GM18861 (cell line): ENCODE results near the gene CDC42BPA.
"Not testable (repeated sequence)": the region's sequence is repeated elsewhere in the genome, so short reads cannot be mapped to it uniquely, and the experiment has no call there.

ENCODE experiments used
- ATAC-seq: cut with Tn5 transposase; IDR thresholded peaks from one replicate; pipeline ENCODE4 v1.9.1; 2021; ENCODE audit not compliant: unreplicated experiment

CDC42BPA gene

DNA sequence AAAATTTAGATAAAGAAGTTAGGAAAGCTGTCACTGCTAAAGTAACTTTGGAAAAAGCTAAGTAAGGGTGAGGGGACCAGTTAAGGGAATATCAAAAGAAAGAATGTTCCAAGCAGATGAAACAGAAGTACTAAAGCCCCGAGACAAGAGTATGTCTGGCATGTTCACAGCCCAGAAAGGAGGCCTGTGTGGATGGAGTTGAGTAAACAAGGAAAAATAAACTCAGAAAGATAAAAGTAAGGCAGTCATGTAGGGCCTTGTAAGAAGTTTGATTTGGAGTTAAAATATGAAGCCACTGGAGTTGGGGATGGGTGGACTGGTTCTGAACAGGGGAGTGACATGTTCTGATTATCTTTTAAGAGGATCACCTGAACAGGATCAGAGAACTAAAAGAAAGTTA is 177.9 kb downstream of the CDC42BPA start:
- ATAC-seq, result no peak

DNA sequence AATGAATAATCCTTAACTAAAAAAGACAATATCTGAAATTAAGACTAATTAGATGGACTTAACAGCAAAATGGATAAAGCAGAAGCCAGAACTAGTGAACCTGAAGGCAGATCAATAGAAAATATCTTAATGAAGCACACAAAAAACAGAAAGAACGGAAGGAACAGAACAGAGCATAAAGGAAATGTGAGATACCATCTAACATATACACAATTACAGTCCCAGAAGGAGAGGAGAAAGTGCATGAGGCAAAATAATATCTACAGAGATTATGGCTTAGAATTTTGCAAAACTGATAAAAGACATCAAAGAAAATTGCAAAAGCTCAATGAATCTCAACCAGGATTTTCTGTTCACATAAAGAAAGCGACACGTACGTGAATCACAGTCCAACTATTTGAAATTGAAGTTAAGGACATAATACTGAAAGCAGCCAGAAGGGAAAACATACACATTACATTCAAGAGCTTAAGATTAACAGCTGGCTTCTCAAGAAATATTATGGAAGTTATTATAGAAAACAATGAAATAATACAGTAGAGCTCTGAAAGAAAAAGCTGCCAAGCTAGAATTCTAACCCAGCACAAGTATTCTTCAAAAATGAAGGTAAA is 182.0 kb downstream of the CDC42BPA start:
- ATAC-seq, result no peak

DNA sequence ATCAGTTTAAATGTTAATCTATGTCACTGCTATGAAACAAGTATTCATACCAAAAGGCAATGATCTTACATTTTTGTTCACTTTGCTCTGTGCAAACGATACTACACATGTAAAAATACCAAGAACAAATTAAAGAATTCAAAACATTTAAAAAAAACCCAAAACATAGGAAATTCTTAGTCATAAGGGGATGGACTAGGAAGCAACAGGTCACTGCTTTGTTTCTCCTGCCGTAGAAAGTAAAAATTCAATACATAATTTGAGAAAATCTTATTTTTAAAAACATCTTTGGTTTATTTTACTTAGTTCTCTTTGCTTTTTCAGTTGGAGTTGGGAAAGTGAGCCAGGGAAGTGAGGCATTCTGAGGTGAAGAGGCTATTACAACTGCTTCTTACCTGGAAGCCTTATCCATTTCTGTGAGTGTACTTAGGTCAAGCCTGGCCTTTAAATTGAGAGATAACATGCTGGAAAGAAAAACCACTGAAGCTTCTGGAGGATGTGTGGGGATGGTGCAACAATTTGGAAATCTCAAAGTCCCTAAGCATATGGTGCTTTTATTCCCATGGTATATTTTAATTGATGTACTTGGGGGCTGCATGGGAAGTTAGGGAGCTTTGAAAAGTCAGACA is 183.5 kb downstream of the CDC42BPA start:
- no peak for ATAC-seq

DNA sequence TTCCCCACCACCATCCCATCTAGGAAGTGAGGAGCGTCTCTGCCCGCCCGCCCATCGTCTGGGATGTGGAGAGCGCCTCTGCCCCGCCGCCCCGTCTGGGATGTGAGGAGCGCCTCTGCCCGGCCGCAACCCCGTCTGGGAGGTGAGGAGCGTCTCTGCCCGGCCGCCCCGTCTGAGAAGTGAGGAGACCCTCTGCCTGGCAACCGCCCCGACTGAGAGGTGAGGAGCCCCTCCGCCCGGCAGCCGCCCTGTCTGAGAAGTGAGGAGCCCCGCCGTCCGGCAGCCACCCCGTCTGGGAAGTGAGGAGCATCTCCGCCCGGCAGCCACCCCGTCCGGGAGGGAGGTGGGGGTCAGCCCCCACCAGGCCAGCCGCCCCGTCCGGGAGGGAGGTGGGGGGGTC is 185.6 kb downstream of the CDC42BPA start:
- not testable (repeated sequence) for ATAC-seq

DNA sequence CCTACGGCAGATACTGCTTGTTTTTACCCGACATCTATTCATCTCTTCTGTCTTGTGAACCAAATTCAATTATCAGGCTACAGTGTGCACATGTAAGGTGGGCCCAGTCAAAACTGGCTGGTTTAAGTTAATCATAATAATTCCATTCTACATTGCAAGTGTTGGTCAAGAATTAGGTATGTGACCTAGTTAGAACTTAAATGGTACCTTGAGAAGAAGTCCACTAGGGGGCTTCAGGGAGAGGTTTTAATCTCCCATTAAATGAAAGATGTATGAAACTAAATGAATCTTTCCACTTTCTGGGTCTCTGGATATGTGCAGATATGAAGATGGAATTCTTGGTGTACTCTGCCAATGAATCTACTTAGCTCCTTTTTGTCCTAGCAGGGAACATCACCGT is 187.1 kb downstream of the CDC42BPA start:
- ATAC-seq, result no peak

DNA sequence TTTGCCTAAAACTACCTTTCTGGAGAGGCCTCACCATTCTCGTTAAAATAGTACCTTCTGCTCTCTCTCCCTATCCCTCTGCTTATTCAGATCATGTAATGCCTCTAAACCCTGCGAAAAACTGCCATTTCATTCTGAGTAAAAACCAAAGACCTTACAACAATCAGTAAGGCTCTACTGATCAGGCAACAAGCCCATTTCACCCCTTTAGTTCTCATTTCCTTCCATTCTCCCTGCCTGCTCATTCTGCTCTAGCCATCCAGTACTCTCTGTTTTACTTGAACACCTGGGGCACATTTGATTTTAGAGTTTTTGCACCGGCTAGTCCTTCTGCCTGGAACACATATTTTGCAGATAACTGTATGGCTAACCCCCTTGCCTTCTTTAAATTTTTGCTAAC is 190.4 kb downstream of the CDC42BPA start:
- ATAC-seq, result no peak

DNA sequence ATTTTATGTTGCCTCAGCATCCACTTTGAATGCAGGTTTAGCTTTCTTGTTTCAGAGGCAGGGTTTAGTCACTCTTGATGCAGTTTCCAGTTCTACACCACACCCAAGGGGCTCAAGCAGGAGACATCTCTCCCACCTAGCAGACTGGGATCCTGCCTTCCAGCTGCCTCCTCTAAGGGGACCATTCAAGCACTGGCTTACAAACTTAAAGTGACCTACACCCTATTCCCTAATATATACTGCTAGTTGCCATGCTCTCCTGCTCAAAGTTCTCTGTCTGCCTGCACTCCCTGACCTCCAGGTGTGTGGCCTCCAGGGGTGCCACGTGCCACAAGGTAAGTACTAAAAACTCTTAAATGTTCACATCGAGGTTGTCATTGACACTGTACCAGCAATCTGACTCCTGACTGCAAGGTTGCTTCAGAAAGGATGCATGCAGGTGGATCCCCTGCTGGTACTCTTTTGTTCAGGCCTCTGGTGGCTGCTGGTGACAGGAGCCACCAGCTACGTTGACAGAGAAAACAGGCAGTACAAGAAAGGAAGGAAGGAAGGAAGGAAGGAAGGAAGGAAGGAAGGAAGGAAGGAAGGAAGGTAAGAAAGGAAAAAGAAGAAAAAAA is 192.3 kb downstream of the CDC42BPA start:
- no peak for ATAC-seq

DNA sequence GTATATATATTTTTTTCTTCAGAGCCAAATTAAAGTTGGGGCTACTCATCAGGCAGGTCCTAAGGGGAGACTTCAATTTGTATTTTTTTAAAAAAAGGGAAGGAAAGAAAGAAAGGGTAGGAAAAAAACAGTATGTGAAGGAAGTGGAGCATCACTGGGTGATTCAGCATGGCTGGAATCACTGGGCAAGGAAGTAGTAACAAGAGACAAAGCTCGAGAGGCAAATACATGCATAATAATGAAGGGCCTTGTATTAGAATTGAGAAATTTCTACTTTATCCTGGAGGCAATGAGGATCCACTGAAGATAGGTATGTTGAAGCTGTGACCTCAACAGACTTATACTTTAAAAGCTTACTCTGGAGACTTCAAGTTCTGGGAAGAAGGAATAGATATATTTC is 193.8 kb downstream of the CDC42BPA start:
- ATAC-seq, result no peak

DNA sequence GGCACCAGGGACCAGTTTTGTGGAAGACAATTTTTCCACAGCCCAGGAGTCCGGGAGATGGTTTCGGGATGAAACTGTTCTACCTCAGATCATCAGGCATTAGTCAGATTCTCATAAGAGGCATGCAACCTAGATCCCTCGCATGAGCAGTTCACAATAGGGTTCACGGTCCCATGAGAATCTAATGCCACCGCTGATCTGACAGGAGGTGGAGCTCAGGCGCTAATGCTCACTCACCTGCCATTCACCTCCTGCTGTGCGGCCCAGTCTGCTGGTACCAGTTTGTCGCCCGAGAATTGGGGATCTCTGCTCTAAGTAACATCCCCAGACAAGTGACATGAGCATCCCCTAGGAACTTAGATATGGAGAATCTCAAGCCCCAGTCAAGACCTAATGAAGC is 197.5 kb downstream of the CDC42BPA start:
- ATAC-seq, result no peak

DNA sequence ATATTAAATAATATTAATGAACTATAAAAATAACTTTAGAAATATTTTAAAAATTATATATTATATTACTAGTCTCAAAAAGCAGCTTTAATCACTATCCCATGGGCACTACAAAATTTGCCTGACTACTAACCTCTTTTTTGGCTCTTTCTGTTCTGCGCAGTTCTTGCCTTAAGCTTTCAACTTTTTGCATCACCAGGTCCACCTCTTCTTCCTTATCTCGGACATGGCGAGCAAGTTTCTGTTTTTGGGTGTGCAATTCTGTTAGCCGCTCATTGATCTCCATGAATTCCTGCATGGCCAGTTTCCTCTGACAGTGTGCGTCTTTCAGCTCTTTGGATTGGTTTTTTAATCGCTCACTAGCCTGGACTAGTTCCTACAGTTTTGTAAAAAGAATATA is 205.8 kb downstream of the CDC42BPA start:
- ATAC-seq, result no peak

DNA sequence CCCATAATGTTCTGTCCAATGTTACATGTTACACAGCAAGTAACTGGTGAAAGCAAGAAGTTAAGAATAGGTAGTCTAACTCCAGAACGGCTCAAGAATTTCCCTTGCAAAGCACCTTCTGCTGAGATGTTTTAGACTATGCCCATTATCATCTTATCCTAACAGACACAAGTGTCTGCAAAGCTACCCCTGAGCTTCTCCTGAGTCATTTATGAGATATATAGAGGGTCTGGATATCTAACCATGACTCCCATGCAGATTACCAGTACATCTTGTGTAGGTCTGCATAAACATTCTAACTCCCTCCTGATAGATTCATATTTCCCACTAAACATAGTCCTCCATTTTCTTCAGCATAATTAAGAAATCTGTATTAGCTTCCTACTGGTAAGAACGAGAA is 206.5 kb downstream of the CDC42BPA start:
- no peak for ATAC-seq

DNA sequence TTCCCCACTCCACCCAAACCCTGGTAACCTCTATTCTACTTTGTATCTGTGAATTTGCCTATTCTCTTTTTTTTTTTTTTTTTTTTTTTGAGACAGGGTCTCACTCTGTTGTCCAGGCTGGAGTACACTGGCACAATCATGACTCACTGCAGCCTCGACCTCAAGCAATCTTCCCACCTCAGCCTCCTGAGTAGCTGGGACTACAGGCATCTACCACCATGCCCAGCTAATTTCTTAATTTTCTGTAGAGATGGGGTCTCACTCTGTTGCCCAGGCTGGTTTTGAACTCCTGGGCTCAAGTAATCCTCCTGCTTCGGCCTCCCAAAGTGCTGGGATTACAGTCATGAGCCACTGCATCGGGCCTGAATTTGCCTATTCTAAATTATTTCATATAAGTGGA is 213.0 kb downstream of the CDC42BPA start:
- not testable (repeated sequence) for ATAC-seq

DNA sequence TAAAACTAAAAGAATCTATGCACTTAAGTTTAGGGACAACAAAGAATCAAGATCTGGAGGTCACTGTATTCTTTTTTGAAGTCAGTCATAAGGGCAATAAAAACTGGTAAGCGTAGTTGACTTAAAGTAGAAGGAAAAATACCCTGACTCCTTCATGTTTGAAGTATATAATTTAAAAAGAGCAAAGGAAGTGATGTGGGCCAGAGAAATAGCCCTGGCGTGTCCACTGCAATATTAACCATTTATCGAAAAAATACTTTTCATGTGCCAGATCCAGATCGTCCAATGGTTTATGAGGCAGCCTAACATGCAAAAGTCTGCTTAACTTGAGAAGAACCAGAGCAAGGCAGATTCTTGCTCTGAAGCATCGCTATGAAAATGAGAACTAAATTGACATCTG is 216.2 kb downstream of the CDC42BPA start:
- ATAC-seq, result no peak

DNA sequence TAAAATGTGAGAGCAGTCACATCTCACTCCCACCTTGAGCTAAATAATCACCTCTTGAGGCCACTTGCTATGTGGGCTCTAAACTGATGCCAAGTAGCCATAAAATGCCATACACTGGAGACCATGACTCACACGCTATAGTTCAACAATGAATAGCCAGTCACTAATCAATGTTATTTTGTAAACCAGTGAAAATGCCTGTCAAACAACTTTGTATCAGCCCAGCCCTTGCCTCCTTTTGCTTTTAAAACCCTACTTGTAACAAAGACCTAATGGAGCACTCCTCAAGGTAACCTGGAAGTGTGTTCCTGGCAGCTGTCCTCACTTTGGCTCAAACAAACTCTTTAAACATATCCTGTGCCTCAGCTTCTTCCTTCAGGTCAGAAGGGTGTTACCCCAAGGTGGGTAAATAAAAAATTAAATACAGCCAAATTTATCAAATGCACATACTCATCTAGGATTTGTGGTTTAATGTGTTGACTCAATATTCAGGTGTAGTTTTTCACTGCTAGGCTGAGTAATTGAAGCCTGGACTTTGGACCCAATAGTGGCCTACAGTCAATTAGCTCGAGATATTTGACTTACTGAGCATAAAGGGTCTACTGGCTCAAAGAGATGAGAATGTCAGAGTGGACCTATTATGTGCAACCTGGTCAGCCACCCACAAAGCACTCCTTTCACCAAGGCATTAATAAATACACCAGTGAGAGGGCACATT is 223.9 kb downstream of the CDC42BPA start:
- ATAC-seq, result no peak

DNA sequence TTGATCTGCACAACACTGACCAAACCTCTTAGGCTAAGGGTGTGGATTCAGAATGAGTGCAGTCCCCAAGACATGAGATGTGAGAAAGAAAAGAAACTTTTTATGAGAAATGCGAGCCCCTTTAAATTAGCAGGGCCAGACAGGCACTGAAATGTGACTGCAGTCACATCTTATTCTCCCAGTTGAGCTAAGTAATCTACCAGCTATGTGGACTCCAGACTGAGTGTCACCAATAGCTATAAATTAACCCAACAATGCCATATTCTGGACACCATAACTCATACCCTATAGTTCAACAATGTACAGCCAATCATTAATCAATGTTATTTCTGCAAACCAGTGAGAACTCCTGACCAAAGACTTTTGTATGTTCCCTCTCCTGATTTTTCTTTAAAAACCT is 225.0 kb downstream of the CDC42BPA start:
- no peak for ATAC-seq

DNA sequence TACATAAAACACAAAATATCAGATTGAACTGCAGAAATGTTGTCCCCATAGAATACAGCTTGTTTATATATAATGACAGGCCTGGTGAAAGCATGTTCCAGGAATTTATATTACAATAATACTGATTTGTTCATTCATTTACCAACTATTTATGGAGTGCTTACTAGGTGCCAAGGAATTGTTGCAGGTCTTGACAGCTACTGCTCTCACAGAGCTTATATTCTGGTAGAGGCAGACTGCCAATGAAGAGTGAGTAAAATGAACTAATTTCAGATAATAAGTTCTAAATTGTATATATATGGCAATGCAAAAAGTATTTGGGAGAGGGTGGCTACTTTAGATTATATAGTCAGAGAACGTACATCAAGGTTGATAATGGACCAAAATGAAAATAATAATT is 226.2 kb downstream of the CDC42BPA start:
- ATAC-seq, result no peak

DNA sequence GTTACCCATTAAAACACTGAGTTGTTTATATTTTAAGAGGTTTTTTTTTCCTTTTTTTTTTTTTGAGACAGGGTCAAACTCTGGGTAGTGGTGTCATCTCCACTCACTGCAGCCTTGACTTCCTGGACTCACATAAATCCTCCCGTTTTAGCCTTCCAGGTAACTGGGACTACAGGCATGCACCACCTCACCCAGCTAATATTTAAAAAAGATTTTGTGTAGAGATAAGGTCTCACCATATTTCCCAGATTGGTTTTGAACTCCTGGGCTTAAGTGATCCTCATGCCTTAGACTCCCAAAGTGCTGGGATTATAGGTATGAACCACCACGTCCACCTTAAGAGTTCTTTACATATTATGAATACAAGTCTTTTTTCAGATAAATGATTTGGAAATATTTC is 231.7 kb downstream of the CDC42BPA start:
- ATAC-seq, result no peak

DNA sequence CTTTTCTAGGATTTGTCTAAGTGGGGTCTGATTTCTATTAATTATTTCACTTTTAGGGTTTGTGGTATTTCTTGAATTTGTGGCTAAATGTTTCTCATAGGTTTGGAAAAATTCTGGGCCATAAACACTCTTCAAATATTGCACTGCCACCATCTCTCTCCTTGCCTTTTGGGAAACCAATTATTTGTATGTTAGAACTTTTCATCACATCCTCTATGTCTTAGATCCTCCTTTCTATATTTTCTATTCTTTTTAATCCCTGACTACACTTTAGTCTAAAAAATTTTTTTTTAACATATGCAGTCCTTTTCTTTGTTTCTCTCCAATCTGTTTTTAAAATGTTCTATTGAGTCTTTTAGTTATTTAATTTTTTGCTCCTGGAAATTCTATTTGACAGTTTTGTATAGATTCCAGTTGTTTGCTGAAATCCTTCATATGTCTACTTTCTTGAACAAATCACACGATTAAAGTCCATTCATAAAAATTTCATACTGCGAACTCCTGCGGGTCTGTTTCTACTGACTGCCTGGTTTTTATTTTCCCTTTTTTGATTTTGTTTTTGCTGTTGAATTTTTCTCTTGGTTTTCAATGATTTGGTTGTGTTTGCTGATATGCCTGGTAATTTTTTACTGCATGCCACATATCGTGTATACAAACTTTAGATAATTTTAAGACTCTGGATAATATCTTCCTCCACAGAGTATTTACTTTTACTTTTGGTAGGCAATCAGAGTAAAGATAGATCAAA is 235.1 kb downstream of the CDC42BPA start:
- ATAC-seq, result no peak

DNA sequence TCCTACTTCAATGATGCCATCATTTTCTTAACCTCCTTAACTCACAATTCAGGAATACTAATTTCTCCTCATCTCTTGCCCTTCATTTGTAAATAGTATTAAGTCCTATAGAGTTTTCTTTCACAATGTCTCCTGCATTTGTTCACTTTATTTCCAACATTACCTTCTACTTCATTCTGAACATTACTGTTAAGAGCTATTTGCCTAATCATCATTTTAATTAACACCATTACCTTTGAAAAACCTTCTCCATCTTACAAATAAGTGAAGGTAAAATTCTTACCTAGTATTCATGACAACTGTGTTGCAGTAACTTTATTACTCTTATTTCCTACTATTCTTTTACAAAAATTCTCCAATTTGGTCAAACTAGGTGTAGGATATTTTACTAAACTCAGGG is 240.5 kb downstream of the CDC42BPA start:
- ATAC-seq, result no peak

DNA sequence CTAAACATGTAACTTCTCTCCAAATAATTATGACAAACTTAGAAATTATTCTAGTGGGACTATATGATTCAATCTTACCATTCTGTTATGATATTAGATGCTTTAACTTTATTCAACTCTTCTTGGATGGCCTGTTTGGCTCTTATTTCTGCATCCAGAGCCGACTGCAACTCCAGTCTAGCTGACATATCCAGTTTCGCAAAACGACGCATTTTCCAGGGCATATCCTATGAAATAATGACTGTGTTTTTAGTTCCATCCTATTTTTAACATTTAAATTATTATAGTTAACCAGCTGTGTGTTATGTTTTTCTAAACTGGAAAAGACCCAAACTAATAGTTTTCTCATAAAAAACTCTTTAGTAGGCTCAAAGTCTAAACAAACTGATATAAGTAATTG is 244.5 kb downstream of the CDC42BPA start:
- ATAC-seq, result no peak

DNA sequence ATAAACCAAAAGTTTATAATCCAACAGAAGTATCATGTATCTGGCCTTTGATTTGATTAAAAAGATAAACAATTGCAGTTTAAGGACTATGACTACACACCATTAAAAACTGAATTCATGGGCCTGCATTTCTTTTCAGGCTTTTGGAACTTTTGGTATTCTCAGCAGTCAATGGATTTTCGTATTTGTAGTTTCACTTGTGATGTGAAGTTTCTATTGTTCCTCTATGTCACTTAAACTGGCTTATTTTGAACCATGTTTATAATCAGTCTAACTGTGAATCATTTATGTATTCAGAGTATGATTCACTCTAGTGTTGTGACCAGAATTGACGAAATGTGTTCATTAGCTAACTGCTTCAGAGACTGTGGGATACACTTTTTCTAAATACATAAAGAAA is 245.3 kb downstream of the CDC42BPA start:
- peak; percentile 69 for ATAC-seq
